HTR-8/SVneo (cell line): Measurements from ENCODE around the gene CISTR.
A peak's percentile ranks its signal among the peaks of the same experiment; 100 is the strongest.
"Not testable (repeated sequence)": the region's sequence is repeated elsewhere in the genome, so short reads cannot be mapped to it uniquely, and the experiment has no call there.

Experiments used
- DNase-seq: peaks from one replicate; pipeline ENCODE4 v3.0.0; 2011; ENCODE audit warnings: low spot score, mixed read lengths; ENCODE audit not compliant: insufficient read length
- FAIRE-seq: peaks from 2 replicates; lab custom pipeline; 2011; peaks lifted over from hg19 to GRCh38; lab: Jason Lieb, UNC

The CISTR gene

DNA sequence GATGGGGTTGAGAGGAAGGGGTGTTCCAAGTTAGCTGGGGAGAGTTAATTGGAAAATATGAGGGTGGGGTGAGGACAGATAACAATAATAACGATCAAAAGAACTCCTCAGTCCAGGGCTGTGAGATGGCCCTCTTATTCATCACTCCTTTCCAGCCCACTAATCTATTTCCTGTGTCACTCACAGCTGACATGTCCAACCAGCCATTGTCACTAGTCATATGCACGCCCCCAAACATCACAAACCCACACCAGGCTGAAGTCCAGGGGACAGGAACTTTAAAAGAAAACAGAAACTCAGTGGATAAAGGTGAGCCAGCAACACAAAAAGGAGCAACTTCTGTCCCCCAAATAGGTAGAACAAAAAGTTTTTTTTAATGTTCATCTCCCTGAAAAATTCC is 25.4 kb downstream of the CISTR start:
- DNase-seq, result no peak
- no peak for FAIRE-seq

DNA sequence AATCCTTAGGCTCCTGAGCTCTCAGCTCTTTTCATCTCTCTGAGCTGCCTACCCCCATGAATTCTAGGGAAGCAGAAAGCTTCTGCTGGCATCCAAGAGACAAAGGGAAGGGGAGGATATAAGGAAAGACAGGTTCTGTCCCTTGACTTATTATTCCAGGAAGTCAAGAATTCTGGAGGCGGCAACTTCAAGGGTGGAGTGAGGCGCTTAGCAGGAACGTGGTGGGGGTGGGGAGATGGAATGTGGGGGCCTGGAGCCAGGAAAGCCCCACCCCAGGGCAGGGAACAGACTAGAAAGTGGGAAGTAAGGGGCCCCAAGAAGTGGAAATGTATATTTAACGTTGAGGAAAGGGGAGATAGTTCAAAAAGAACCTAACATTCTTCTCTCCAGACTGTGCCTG is 26.0 kb downstream of the CISTR start:
- DNase-seq, result no peak
- no peak for FAIRE-seq

DNA sequence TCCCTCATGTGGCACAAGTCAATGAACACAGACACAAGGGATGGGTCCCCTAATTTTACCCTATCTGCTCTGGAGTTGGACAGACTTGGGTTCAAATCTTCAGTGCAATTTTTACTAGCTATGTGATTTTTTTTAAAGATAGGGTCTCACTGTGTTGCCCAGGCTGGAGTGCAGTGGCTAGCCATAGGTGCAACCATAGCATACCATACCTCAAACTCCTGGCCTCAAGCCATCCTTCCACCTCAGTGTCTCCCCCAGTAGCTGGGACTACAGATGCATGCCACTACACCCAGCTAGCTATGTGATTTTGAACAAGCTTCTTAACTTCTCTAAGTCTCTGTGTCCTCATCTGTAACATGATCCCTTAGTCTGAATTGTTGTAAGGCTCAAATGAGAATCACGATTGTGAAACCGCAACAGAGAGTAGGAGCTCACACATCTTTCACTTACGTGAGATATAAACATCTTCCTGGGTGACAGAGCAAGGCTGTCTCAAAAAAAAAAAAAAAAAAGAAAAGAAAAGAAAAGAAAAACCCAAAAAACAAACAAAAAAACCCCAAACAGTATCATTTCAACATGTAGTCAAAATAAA is 29.2 kb downstream of the CISTR start:
- no peak for FAIRE-seq

DNA sequence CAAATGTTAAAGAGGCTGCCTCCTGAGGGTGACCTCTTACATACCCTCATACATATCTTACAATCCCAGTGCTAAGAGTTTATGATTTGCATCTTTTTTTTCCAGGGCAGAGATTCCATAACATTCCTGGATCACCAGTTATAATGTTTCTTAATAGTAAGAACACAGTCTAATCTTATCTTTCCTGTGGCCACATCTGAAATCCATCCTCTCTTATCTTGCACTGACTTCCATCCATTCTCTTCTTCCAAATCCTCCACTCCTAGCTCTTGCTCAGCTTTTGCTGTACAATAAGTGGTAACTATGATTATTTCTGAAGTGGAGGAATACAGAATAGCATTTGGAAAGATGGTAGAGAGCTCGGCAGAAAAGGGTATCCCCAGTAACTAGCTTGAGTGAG is 30.8 kb downstream of the CISTR start:
- DNase-seq (no peak), FAIRE-seq (no peak)

More for the DNA sequence above, 29.2 kb downstream of the CISTR start:
- DNase-seq, result no peak

DNA sequence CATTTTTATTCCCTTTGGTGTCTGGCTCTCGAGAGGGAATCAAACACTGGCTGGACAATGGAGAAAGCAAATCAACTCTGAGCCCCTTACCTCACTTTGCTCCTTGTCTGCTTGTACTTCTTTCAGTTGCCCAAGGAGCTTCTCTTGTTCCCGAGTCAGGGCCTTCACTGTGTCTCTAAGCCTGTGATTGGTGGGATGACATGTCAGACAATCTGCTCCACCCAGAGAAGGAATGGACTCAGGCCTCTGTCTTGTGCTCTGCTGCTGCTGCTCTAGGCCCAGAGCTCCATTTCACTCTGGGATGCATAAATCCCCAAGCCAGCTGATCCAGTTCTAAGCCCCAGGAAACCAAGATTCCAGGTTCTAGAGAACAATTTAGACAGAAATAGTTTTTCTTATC is 32.1 kb downstream of the CISTR start:
- DNase-seq, result no peak
- no peak for FAIRE-seq

DNA sequence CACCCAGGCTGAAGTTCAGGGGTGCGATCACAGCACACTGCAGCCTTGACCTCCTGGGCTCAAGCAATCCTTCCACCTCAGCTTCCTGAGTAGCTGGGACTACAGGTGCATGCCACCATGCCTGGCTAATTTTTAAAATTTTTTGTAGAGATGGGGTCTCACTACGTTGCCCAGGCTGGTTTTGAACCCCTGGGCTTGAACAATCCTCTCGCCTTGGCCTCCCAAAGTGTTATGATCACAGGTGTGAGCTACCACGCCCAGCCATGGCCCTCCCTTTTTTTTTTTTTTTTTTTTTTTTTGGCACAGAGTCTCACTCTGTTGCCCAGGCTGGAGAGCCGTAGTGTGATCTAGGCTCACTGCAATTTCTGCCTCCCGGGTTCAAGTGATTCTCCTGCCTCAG is 33.2 kb downstream of the CISTR start:
- not testable (repeated sequence) for FAIRE-seq

DNA sequence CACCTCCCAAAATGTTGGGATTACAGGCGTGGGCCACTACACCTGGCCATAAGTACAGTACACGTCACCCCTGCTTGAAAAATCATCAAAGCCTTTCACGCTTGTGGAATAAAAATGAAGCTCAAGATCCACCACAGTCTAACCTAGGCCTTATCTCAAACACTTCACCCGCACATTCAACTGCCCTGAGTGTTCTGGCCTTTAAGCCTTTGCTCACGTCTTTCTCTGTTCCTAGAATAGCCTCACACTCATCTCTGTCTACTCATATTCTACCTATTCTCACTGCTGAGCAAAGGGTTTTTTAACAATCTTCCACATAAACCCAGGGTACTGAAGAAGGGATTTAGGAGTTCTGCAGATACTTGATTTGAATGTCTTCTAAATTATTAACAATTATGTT is 34.5 kb downstream of the CISTR start:
- FAIRE-seq (no peak), DNase-seq (no peak)

More for the DNA sequence above, 33.2 kb downstream of the CISTR start:
- not testable (repeated sequence) for DNase-seq

DNA sequence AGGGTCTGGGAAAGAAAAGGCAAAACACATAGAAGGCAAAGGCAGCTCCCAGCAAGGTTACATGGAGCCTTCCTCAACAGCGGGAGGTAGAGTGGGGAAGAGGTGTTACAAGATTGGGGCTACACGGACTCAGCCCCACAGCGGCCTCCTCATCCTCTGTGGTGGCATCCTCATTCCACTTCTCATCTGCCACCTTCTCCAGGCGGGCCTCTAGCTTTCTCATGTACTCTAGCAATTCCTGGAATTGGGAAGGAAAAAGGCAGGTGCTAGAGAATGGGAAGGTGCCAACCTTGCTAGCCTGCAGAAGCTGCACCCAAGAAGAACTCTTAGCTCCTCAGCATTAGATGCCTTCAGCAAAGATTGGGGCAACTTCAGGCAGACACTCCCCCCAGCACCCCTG is 37.8 kb downstream of the CISTR start:
- no peak for DNase-seq
- no peak for FAIRE-seq

DNA sequence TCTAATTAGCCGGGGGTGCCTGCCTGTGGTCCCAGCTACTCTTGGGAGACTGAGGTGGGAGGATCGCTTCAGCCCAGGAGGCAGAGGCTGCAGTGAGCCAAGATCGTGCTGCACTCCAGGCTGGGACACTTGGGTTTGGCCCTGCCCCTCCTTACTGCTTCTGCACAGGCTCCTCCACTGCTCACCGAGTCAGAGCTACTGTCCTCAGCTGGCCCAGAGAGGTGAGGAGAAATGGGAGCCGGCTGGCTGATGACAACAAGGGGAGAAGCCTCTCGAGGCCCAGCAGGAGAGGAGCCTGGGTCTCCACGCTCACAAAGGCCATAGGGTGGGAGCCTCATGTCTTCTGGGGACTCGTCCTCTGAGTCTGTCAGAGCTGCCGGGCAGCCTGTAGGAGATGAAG is 38.3 kb downstream of the CISTR start:
- DNase-seq (no peak), FAIRE-seq (no peak)

DNA sequence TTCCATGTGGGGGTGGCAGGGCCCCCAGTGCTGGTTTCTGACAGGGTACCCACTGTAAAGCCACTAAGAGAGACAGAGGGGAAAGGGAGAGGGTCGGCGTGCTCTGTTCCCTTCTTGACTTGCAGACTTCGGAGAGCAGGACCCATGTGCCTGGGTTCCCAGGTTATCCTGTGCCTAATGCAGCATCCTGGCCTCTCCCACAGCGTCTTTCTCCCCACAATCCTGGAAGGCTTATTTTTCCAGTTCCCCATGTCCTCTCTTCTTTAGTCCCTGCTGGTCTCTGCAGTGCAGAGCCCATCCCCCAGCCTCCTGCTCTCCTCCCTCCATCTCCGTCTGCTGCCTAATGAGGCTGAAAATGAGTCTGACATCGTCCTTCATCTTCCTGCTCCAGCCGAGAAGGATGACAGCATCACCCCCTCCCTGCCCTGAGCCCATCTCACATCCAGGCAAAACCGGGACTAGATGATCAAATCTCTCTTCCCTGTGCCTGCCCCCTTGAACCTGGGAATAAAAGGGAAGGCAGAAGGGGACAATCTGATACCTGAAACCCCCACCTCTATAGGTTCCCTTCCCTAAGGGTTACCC is 39.6 kb downstream of the CISTR start:
- FAIRE-seq (no peak), DNase-seq (no peak)

DNA sequence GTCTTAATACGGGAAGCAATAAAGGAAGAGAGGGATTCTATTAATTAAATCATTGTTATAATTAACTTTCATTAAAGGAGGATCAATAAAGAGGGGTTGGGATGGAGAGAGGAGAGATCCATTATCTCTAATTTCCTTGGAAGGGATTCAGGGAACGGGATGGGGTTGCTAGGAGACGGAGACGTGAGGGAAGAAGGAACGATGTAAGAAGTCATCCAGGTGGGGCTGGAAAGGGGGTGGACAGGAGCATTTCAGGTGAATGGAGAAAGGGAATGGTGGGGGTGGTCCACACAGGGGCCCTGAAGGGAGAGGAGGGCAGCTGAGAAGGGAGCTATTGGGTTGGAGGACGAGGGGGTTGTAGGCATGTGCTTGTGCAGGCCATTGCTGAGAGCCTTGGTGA is 41.7 kb downstream of the CISTR start:
- FAIRE-seq, result no peak
- DNase-seq, result no peak

DNA sequence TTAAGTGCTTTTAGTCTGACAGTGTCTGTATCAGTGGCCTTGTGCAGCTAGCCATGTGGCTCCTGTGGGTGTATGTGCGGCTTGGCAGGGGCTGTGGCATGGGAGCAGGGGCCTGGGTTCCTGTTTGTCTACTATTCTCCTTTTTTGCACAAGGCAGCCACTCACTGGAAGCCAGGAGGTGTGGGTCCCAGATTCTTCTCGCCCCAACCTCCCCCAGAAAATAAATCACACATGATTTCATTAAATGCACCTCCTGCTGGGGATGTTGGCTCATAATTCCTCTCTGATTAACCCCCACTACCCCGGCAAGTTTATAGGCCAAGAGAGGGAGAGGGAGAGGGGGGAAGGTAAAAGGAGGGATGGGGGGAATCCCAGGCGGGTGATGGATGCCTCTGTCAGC is 42.1 kb downstream of the CISTR start:
- FAIRE-seq (no peak), DNase-seq (no peak)

DNA sequence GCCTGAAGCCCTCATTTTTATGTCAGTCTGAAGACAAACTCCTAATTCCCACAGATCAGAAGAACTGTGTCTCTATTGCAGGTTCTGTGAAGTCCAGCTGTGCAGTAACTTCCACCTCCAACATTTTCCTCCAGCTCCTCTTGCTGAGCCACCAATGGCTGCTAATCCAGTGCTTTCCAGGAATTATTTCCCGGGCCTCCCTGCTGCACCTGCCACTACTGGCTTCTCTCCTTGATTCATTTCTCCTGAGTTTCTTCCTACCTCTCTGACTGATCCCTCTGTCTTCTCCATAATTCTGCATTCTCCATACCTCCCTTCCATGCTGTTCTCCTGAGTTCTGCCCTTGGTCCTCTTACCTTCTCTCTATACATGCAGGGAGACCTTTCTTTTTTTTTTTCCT is 45.7 kb downstream of the CISTR start:
- no peak for FAIRE-seq
- DNase-seq, result no peak

DNA sequence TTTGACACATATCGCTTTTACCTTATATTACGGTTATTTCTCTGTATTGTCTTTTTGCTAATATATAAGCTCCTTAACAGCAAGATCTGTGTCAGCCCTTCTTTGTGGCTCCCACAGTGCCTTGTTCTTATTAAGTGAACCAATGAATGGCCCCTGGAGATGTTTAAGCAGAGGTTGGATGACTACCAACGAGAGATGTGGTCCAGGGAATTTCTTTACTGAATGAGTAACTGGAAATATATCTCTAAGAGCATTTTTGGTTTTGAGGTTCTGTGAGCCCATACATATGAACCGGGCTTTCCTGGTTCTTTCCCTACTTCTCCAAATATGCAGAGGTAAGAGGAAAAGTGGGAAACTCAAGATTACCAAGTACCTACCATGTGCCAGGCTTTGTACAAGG is 48.0 kb downstream of the CISTR start:
- DNase-seq, result no peak
- no peak for FAIRE-seq

DNA sequence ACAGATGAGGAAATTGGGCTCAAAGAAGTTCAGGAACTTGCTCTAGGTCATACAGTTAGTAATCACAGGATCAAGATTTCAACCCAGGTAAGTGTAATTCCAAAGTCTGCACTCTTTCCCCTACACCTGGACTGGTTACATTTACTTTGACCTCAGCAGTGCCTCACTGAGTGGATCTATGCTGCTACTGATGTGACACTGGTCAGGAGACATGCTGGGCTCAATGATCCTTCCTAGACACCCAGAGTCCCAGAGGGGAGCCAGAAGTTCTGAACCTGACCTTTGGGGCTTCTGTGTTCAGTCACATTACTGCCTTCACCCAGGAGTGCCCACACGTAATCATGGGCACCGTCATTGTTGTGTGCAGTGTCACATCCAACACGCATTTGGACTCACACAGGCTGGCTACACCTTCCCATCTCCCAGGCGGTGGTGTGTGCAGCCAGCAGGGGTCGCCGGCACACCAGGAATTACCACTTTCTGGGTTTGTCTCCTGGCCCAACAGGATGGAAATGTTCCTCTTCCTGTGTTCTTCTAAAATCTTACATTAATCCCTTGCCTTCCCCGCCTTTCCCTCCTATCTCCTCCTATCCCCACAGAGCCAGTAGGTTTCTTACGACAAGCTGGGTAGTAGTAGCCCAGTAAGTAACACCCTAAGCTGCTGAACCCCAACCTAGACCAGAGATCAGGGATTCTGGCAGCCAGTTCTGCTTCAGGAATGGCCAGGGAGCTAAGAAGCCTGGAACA is 50.1 kb downstream of the CISTR start:
- DNase-seq (peak; percentile 79), FAIRE-seq (peak; percentile 31)

DNA sequence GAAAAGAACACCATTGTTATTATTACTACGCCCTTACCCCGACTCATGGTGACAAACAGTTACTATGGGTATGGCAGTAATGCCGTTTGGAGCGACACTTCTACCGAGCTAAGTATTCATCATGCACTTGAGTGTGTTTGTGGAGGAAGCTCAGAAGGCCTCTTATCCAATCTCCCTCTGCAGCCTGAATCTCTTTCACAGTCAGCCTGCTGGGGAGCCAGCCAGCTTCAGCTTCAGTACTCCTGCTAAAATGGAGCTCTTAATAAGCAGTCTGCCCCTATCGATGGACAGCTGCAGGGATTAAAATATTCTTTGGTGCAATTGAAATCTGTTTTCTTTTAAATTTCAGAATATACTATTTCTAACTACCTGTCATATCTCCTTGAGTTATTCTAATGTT is 51.2 kb downstream of the CISTR start:
- FAIRE-seq (no peak), DNase-seq (no peak)

DNA sequence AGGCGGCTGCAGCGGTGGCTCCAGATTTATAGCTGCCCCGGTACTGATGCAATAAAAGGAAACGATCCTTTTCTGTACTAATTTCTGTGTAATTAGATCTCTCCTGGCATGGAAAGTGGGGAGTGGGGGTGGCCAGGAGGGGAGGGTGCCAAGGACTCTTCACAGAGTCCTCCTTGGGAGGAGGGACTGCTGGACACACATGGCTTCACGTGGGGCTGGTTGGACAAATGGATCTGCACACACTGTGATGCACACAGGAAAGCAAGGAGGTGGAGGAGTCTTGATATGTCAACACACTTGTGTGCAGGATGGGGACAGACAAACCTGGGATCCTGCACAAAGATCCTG is 52.1 kb downstream of the CISTR start:
- no peak for FAIRE-seq
- DNase-seq, result no peak

DNA sequence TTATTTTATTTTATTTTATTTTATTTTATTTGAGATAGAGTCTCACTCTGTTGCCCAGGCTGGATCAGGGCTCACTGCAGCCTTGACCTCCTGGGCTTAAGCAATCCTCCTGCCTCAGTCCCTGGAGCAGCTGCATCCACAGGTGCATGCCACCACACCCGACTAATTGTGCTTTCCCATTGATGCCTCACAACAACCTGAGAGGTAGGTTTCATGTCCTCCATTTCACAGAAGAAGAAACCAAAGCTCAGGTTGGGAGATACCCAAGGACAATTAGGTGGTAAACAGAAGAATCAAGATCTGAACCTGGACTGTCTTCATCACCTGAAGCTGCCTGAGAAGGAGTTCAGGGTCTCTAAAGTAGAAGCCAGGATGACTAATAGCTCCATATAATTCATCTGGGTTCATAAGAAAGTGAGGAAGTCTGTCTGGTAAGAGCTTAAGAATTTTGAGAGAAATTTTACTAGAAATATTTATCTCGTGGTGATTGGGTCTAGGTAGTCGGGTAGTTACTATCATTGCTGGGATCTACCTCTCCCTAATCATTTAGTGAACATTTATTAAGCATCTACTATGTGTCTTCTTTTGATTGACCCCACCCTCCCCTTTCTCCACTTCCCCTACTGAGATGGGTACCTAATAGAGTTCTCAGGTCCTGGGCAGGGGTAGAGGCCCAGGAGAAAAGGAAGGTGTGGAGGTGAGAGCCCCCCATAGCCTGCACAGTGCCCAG is 52.7 kb downstream of the CISTR start:
- no peak for FAIRE-seq
- DNase-seq, result no peak

DNA sequence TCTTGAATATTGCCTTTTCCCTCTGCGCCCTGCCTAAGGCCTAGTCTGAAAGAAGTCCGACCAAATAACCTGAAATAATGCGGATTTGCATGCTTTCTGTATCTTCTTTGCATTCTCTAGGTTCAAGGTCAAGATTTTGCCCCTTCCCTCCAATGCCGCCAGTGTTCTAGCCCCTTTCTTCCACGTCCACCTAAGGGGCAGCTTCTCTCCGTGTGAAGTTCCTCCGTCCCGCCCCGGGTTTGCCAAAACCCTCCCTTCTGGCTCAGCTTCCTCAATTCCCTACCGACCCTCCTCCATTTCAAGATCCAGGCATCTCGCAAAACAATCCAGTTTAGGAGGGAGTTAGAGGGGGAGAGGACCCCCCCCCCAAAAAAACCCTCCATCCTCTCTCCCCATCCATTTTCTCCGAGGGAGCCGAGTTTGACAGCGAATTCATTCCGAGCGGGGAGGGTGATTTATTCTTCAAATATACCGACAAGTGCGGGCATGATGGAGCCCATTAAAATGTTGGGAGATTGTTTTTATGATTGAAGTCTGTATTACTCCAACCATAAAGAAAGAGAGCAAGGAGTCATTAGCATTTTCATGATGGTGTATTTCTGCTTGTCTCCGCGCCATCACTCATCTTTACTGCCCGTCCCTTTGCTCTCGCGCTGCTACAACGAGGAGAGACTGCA is 55.0 kb downstream of the CISTR start:
- FAIRE-seq, result no peak
- DNase-seq, result no peak
